ENCODE measurements around the gene ZNHIT2.

DNA sequence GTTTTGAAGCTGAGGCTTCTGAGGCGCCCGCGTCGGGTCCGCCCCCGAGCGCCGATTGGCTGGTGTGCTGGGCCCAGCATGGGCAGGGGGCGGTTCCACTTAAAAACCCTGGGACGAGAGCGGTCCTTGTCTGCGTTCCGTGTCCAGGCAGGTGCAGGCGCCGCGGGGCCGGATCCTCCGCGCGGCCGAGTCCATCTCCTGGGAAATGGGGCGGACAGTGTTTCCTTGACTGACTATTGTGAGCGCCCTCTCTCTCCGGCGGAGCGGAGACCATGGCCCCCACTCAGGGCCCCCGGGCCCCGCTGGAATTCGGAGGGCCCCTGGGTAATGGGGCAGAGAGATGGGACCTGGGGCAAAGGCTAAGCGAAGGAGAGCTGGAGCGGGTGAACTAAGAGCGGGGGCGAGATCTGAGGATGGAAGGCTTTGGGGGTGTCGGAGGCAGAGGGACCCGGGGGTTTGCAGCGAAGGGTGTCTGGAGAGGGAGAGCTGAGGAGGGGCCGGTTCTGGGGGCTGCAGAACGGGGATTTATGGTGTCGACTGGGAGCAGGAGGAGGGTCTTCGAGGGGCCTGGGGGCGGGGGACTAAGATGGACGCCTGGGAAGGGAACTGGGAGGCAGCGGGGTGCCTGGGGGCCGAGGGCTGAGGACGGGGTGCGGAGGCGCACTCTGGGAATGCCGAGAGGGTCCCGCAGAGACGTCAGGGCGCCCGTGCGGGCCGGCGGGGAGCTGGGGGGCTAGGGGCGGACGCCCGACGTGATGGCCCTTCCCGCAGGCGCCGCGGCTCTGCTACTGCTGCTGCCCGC is 5.6 kb downstream of the ZNHIT2 start, which contains the start of gene TM7SF2:
- TF ChIP-seq, protein P1, sequence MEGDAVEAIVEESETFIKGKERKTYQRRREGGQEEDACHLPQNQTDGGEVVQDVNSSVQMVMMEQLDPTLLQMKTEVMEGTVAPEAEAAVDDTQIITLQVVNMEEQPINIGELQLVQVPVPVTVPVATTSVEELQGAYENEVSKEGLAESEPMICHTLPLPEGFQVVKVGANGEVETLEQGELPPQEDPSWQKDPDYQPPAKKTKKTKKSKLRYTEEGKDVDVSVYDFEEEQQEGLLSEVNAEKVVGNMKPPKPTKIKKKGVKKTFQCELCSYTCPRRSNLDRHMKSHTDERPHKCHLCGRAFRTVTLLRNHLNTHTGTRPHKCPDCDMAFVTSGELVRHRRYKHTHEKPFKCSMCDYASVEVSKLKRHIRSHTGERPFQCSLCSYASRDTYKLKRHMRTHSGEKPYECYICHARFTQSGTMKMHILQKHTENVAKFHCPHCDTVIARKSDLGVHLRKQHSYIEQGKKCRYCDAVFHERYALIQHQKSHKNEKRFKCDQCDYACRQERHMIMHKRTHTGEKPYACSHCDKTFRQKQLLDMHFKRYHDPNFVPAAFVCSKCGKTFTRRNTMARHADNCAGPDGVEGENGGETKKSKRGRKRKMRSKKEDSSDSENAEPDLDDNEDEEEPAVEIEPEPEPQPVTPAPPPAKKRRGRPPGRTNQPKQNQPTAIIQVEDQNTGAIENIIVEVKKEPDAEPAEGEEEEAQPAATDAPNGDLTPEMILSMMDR (IDR thresholded peaks at IDR 0.05): no peak
- TF ChIP-seq POLR2A (IDR thresholded peaks at IDR 0.05): peak; percentile 96
